Caco-2 (cell line): ENCODE data around the gene PLD3. TPM values are rescaled to one million over a fixed set of nuclear protein-coding genes. Genes with fewer than 3 reads are reported as not detected.
A peak's percentile ranks its signal among the peaks of the same experiment; 100 is the strongest.

Source experiments
- BruUV-seq: library from RNA; stranded (reverse); fragments of 400-500 nt; replicated peaks from 2 replicates; lab custom pipeline; 2021; lab: Mats Ljungman, UMichigan
- CTCF ChIA-PET: fragments of 300-600 bp; sonication (Branson Sonifier 250); formaldehyde crosslinking; loops from one replicate; lab custom pipeline; 2022; ENCODE audit warnings: antibody characterized with exemption; lab: Charles Lee
- POLR2A ChIA-PET: fragments of 300-600 bp; sonication (Branson Sonifier 250); formaldehyde crosslinking; loops from one replicate; lab custom pipeline; 2022; ENCODE audit warnings: antibody characterized with exemption; lab: Charles Lee
- DNase-seq, 2 experiments: peaks; one replicate each; pipeline versions ENCODE4 v3.0.0 to v3.0.0-alpha.2; 2020 to 2022
- H3K27me3 ChIP-seq: replicated peaks from 2 replicates; pipeline ENCODE4 v1.6.0; 2011; ENCODE audit warnings: low read length; ENCODE audit not compliant: control insufficient read depth, insufficient read depth
- H3K36me3 ChIP-seq: 2 replicates; pipeline ENCODE4 v1.5.1; 2011; ENCODE audit warnings: low read length; ENCODE audit not compliant: control insufficient read depth, insufficient read depth
- H3K4me1 ChIP-seq: fragments of 250-450 bp; sonication (Bioruptor Pico); 2 replicates; pipeline ENCODE4 v1.5.1; 2020; ENCODE audit warnings: mild to moderate bottlenecking
- H3K4me3 ChIP-seq: 2 replicates; pipeline ENCODE4 v1.5.1; 2011; ENCODE audit warnings: low read depth, mild to moderate bottlenecking, control low read depth, low read length
- H3K9me3 ChIP-seq: fragments of 250-450 bp; sonication (Bioruptor Pico); 2 replicates; pipeline ENCODE4 v1.5.1; 2020; ENCODE audit warnings: mild to moderate bottlenecking, moderate library complexity
- H3K27ac Mint-ChIP-seq: one replicate; pipeline ENCODE4 v1.8.0; 2022; ENCODE audit warnings: mixed read lengths; ENCODE audit not compliant: unreplicated experiment
- H3K27me3 Mint-ChIP-seq: one replicate; pipeline ENCODE4 v1.8.0; 2022; ENCODE audit warnings: mixed read lengths; ENCODE audit not compliant: insufficient read depth, unreplicated experiment
- H3K36me3 Mint-ChIP-seq: one replicate; pipeline ENCODE4 v1.8.0; 2022; ENCODE audit warnings: mild to moderate bottlenecking, mixed read lengths; ENCODE audit not compliant: insufficient read depth, unreplicated experiment
- H3K4me1 Mint-ChIP-seq: one replicate; pipeline ENCODE4 v1.8.0; 2022; ENCODE audit warnings: low read depth, mixed read lengths; ENCODE audit not compliant: unreplicated experiment
- H3K4me3 Mint-ChIP-seq: one replicate; pipeline ENCODE4 v1.8.0; 2022; ENCODE audit warnings: mild to moderate bottlenecking, moderate library complexity, mixed read lengths; ENCODE audit not compliant: unreplicated experiment
- H3K9me3 Mint-ChIP-seq: one replicate; pipeline ENCODE4 v1.8.0; 2022; ENCODE audit warnings: mixed read lengths; ENCODE audit not compliant: unreplicated experiment
- CTCF ChIP-seq, 2 experiments: fragments of 200-600 bp in 1 of 2; IDR thresholded peaks; 1 replicate in 1 of 2; 2 replicates in 1 of 2; pipeline versions ENCODE4 v1.5.1 to v1.8.0; 2011 to 2022; ENCODE audit warnings: antibody characterized with exemption in 1 of 2, control low read depth in 1 of 2, inconsistent platforms in 1 of 2, low read depth in 1 of 2, low read length in 1 of 2, mild to moderate bottlenecking in 1 of 2, moderate library complexity in 1 of 2; ENCODE audit not compliant: insufficient read depth in 1 of 2, severe bottlenecking in 1 of 2, unreplicated experiment in 1 of 2
- intact Hi-C: fragments of 100-400 bp; cut with micrococcal nuclease; formaldehyde crosslinking; loops from one replicate; pipeline ENCODE4 v1.10.0; 2022; ENCODE audit not compliant: unreplicated experiment
- total RNA-seq: library from RNA; stranded (reverse); gene quantifications from 2 replicates; pipeline ENCODE4 v1.2.3, GENCODE V29; 2022

Gene PLD3
- total RNA-seq, 1 experiment from 2014 or later, result 114 TPM

GRCh38 chr19:40420766-40421765 lies 72.6 kb downstream of the PLD3 start:
- CTCF ChIA-PET, result interaction anchor here (0.6 to 2.6 kb wide), 27 partner anchors 11 to 1118 kb away, joined by 3 to 24 read pairs (median 4); partner anchors contain the start of genes BLVRB, C19orf47, PLD3 and SERTAD3
- H3K27me3 ChIP-seq, result no peaks in the 10 kb centered on the region
- H3K4me3 ChIP-seq, result peak overlapping the region; percentile 57
- Mint-ChIP-seq H3K36me3 (peaks cover 23% of the 10 kb centered on the region), H3K27me3 (no peaks in the 10 kb centered on the region), H3K4me1 (peaks cover 15% of the 10 kb centered on the region), H3K27ac (peak overlapping the region; percentile 92), H3K9me3 (no peaks in the 10 kb centered on the region), H3K4me3 (peak overlapping the region; percentile 81)
- DNase-seq, result peak; percentile 95 to 96
- intact Hi-C loops, result loop anchor here (1.0 to 2.0 kb wide), 3 partner anchors 16 to 72 kb away; partner anchors contain the start of genes C19orf47 and PLD3
- no peaks in the 10 kb centered on the region; the same call in 1 of the 2 replicates for H3K36me3 ChIP-seq
- 0 out of 2 replicates have a peak, but pooled peaks cover 4% of the 10 kb centered on the region for H3K4me1 ChIP-seq
- BruUV-seq, result no TSS peak
- no peaks in the 10 kb centered on the region for H3K9me3 ChIP-seq
- TF ChIP-seq CTCF (IDR thresholded peaks at IDR 0.05; ENCODE audit: insufficient read depth in 1 of 2, low read depth in 1 of 2, low read length in 1 of 2, severe bottlenecking in 1 of 2, unreplicated experiment in 1 of 2), result peak; percentile 97 to 99
- POLR2A ChIA-PET, result interaction anchor here (0.6 to 1.9 kb wide), 21 partner anchors 8 to 1572 kb away, joined by 3 to 45 read pairs (median 8); partner anchors contain the start of genes BLVRB, C19orf47, PLD3 and PRX

DNA sequence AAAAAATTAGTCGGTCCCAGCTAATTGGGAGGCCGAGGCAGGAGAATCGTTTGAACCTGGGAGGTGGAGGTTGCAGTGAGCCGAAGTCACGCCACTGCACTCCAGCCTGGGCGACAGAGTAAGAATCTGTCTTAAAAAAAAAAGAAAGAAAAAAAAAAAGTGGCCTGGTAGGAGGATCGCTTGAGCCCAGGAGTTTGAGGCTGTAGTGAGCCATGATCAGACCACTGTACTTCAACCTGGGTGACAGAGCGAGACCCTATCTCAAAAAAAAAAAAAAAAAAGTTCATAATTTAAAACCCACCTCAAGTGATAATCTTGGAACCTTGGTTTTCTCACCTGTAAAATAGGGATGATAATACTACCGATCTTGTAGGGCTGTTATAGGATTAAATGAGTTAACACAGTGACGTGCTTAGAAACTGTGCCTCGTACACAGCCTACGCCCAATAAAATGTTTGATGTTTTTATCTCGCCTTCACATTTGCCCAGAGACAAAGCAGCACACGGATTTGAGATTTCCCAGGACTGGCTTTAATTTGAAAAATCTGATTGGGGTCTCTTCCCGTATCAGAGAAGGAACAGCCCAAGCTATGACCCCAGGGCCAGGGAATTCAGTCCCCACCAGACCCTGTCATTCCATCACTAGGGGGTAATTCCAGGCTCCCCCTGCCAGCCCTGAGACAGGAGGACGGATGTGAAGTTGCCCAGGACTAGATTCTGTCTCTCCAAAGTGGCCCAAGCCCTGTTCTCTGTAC lies 73.7 kb downstream of the PLD3 start:
- ChIA-PET POLR2A (interaction anchor here (1.2 to 1.9 kb wide), 4 partner anchors 21 to 117 kb away, joined by 11 to 45 read pairs (median 14); partner anchors contain the start of gene BLVRB), CTCF (interaction anchor here (1.8 to 2.6 kb wide), 3 partner anchors 11 to 182 kb away, joined by 8 to 24 read pairs (median 16); partner anchors contain the start of gene BLVRB)
- Mint-ChIP-seq H3K4me3 (no peak overlapping the region), H3K4me1 (peaks cover 10% of the 10 kb centered on the region), H3K27ac (peak overlapping the region; percentile 92), H3K9me3 (no peaks in the 10 kb centered on the region), H3K27me3 (no peaks in the 10 kb centered on the region), H3K36me3 (peaks cover 25% of the 10 kb centered on the region)
- Histone ChIP-seq H3K4me1 (0 out of 2 replicates have a peak, but pooled peaks cover under 1% of the 10 kb centered on the region), H3K9me3 (no peaks in the 10 kb centered on the region), H3K36me3 (no peaks in the 10 kb centered on the region; the same call in 1 of the 2 replicates), H3K4me3 (no peak overlapping the region), H3K27me3 (no peaks in the 10 kb centered on the region)
- no TSS peak for BruUV-seq
- no peak for DNase-seq
- intact Hi-C loops, result loop anchor here (1.0 to 2.0 kb wide), 3 partner anchors 17 to 73 kb away; partner anchors contain the start of genes C19orf47 and PLD3
- no peak for TF ChIP-seq CTCF (IDR thresholded peaks at IDR 0.05; ENCODE audit: insufficient read depth in 1 of 2, low read depth in 1 of 2, low read length in 1 of 2, severe bottlenecking in 1 of 2, unreplicated experiment in 1 of 2)
